NCI-H1417 (cell line): Measurements from ENCODE around the gene ZC3H4.

Source experiments
- DNase-seq, 3 experiments: peaks; one replicate each; lab custom pipeline; 2025; lab: John Stamatoyannopoulos, UW

ZC3H4 gene

GRCh38 chr19:47021536-47022139 is 91.9 kb downstream of the ZC3H4 start:
- DNase-seq: peak in 2 of 3 experiments; percentile 12 to 23

- DNase-seq: peak in 1 of 3 experiments; percentile 23
Observed at GRCh38 chr19:47020992-47021496, 92.5 kb downstream of the ZC3H4 start.

- no peak for DNase-seq
Observed at GRCh38 chr19:47020132-47020805, 93.3 kb downstream of the ZC3H4 start.

GRCh38 chr19:47019431-47020041 is 94.0 kb downstream of the ZC3H4 start, which contains the start of gene NPAS1:
NPAS1 (plus strand) TSS chr19:47019837; CDS start chr19:47021048, 1,211 bp downstream.
- DNase-seq: peak in 2 of 3 experiments; percentile 19 to 30

GRCh38 chr19:47018923-47019322 is 94.7 kb downstream of the ZC3H4 start:
- DNase-seq: no peak
